H1 (cell line): ENCODE measurements around the gene CAMSAP3.

Experiments
- CEBPB ChIP-seq: IDR thresholded peaks from 2 replicates; pipeline ENCODE4 v1.6.1; 2012; ENCODE audit warnings: low read depth, low read length
- EP300 ChIP-seq, 2 experiments: IDR thresholded peaks; 1 replicate in 1 of 2; 2 replicates in 1 of 2; pipeline ENCODE4 v1.6.1; 2011 to 2012; ENCODE audit warnings: low read depth in 2 of 2, low read length in 2 of 2, mild to moderate bottlenecking in 2 of 2, borderline replicate concordance in 1 of 2, inconsistent platforms in 1 of 2, moderate library complexity in 1 of 2
- EZH2 ChIP-seq: fragments of 200-600 bp; sonication (generic); IDR thresholded peaks from 2 replicates; pipeline ENCODE4 v1.7.1; 2012; ENCODE audit warnings: low read depth, mild to moderate bottlenecking, moderate library complexity, low read length, inconsistent platforms; ENCODE audit not compliant: severe bottlenecking
- GTF2F1 ChIP-seq: IDR thresholded peaks from 2 replicates; pipeline ENCODE4 v1.6.1; 2012; ENCODE audit warnings: low read depth, low read length, improper control_type of control experiment, borderline replicate concordance
- JUND ChIP-seq: IDR thresholded peaks from 2 replicates; pipeline ENCODE4 v1.6.1; 2011; ENCODE audit warnings: mild to moderate bottlenecking, improper control_type of control experiment, low read length
- POLR2A ChIP-seq, 2 experiments: IDR thresholded peaks; 1 replicate in 1 of 2; 2 replicates in 1 of 2; pipeline ENCODE4 v1.6.1; 2011; ENCODE audit warnings: low read depth in 2 of 2, low read length in 2 of 2, mild to moderate bottlenecking in 2 of 2; ENCODE audit errors: control extremely low read depth in 1 of 2
- POLR2AphosphoS5 ChIP-seq: IDR thresholded peaks from 2 replicates; pipeline ENCODE4 v1.6.1; 2011; ENCODE audit warnings: low read depth, low read length
- SIRT6 ChIP-seq: IDR thresholded peaks from one replicate; pipeline ENCODE4 v1.7.1; 2012; ENCODE audit warnings: low read length, inconsistent platforms
- TF ChIP-seq, protein P1 (sequence below), 3 experiments: IDR thresholded peaks; 1 replicate in 2 of 3; 2 replicates in 1 of 3; pipeline versions ENCODE4 v1.5.1 to v1.6.1; 2011; ENCODE audit warnings: low read length in 3 of 3, mild to moderate bottlenecking in 3 of 3, inconsistent platforms in 2 of 3, low read depth in 1 of 3, moderate library complexity in 1 of 3; ENCODE audit not compliant: insufficient read depth in 1 of 3; ENCODE audit errors: control extremely low read depth in 1 of 3

DNA sequence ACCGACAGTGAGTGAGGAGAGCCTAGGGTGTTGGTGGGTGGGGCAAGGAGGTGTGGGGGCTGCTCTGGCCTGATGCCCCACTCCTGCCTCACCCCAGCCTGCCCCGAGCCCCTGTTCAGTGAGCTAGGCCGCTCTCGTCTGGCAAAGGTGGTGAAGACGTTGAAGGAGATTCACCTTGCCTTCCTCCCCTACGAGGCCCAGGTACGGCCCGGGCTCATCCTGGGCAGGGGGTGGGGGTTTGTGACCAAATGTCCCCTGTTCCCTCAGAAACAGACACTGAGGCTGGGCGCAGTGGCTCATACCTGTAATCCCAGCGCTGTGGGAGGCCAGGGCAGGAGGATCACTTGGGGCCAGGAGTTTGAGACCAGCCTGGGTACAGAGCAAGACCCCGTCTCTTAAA, 45.1 kb downstream of the CAMSAP3 start:
- TF ChIP-seq SIRT6 = no peak
- TF ChIP-seq POLR2A (IDR thresholded peaks at IDR 0.05; ENCODE audit: control extremely low read depth in 1 of 2, low read depth in 2 of 2, low read length in 2 of 2) = no peak
- TF ChIP-seq, protein P1, sequence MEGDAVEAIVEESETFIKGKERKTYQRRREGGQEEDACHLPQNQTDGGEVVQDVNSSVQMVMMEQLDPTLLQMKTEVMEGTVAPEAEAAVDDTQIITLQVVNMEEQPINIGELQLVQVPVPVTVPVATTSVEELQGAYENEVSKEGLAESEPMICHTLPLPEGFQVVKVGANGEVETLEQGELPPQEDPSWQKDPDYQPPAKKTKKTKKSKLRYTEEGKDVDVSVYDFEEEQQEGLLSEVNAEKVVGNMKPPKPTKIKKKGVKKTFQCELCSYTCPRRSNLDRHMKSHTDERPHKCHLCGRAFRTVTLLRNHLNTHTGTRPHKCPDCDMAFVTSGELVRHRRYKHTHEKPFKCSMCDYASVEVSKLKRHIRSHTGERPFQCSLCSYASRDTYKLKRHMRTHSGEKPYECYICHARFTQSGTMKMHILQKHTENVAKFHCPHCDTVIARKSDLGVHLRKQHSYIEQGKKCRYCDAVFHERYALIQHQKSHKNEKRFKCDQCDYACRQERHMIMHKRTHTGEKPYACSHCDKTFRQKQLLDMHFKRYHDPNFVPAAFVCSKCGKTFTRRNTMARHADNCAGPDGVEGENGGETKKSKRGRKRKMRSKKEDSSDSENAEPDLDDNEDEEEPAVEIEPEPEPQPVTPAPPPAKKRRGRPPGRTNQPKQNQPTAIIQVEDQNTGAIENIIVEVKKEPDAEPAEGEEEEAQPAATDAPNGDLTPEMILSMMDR (IDR thresholded peaks at IDR 0.05; ENCODE audit: control extremely low read depth in 1 of 3, insufficient read depth in 1 of 3, low read depth in 1 of 3, low read length in 3 of 3) = no peak
- no peak for TF ChIP-seq JUND
- TF ChIP-seq EP300 (IDR thresholded peaks at IDR 0.05; ENCODE audit: borderline replicate concordance in 1 of 2, low read depth in 2 of 2, low read length in 2 of 2) = no peak
- TF ChIP-seq POLR2AphosphoS5 = no peak
- no peak for TF ChIP-seq CEBPB
- TF ChIP-seq EZH2 = no peak
- TF ChIP-seq GTF2F1 = no peak
